ENCODE measurements around the gene PTPRR. TPM values are rescaled to one million over a fixed set of nuclear protein-coding genes. Genes with fewer than 3 reads are reported as not detected.

The PTPRR gene
- total and polyA plus RNA-seq, 2 of the 13 experiments (the other 11 are each of a cell fraction or from before 2014, with no cell fraction given) = not detected

- no peaks in the 10 kb centered on the region for H4K20me1 ChIP-seq (ENCODE audit: insufficient read depth, low read length)
- ChIA-PET CTCF (ENCODE audit: low intra/inter-chr PET ratio, low total read pairs) (interaction anchor here (1.5 to 2.3 kb wide), 2 partner anchors 129 to 140 kb away, joined by 10 to 18 read pairs; no protein-coding TSS in a partner anchor), POLR2A (no interaction called here)
- H3K36me3 ChIP-seq (replicated peaks in 1 of 2; ENCODE audit: control insufficient read depth in 1 of 2, insufficient read depth in 2 of 2, low read length in 2 of 2) = no peaks in the 10 kb centered on the region
- H3K27me3 ChIP-seq (ENCODE audit: control insufficient read depth in 1 of 2, insufficient read depth in 2 of 2, low read length in 2 of 2) = no peaks in the 10 kb centered on the region
- intact Hi-C loops (cut with micrococcal nuclease; ENCODE audit: unreplicated experiment) (loop anchor here (1.0 kb wide), 2 partner anchors 130 to 140 kb away; no protein-coding TSS in a partner anchor), in situ Hi-C loops (cut with HindIII; ENCODE audit: extremely low pct_ligation_motif_present, low pct_unique_long_range_greater_than_20kb) (loop anchor here (5.0 kb wide), 1 partner anchor 127 kb away; no protein-coding TSS in a partner anchor)
- peak; percentile 84 for FAIRE-seq
- ATAC-seq = peak; percentile 94
- H2AFZ ChIP-seq (ENCODE audit: low read length) = no peak overlapping the region
- H3K27ac ChIP-seq (ENCODE audit: extremely low read length, insufficient read depth, low read length) = no peak overlapping the region
- no TSS peak for BruUV-seq (replicated peaks)
- 30% methylated on average over 6 of the region's 6 CpGs for WGBS (ENCODE audit: low lambda C conversion rate)
- H3K4me1 ChIP-seq (ENCODE audit: insufficient read depth, low read length) = no peaks in the 10 kb centered on the region
- no peak overlapping the region for H3K4me3 ChIP-seq (replicated peaks in 1 of 3; ENCODE audit: insufficient read depth in 1 of 3, low read depth in 2 of 3, low read length in 3 of 3)
- DNase-seq (ENCODE audit: low spot score) = peak; percentile 49
- H3K9ac ChIP-seq (ENCODE audit: insufficient read depth, low read depth, low read length) = no peak overlapping the region
- TF ChIP-seq STAG1 (CRISPR knock-in tag; IDR thresholded peaks at IDR 0.05) = peak; percentile 80
- TF ChIP-seq MED8 (CRISPR knock-in tag; IDR thresholded peaks at IDR 0.05; ENCODE audit: insufficient replicate concordance) = no peak
- TF ChIP-seq SMC3 (IDR thresholded peaks at IDR 0.05; ENCODE audit: low read length) = peak; percentile 76
- no peak for TF ChIP-seq POLR2AphosphoS5 (IDR thresholded peaks at IDR 0.05; ENCODE audit: low read depth, low read length)
- TF ChIP-seq MIXL1 (CRISPR knock-in tag; IDR thresholded peaks at IDR 0.05) = peak; percentile 15; the same call in 1 of the 2 replicates
- TF ChIP-seq REL (CRISPR knock-in tag; conservative IDR thresholded peaks at IDR 0.05) = no peak
- peak; percentile 84 for TF ChIP-seq CTCF (CRISPR knock-in tag; IDR thresholded peaks at IDR 0.05)
- peak; percentile 55; the same call in 1 of the 2 replicates for TF ChIP-seq RAD21 (CRISPR knock-in tag; IDR thresholded peaks at IDR 0.05)
- TF ChIP-seq ZNF644 (CRISPR knock-in tag; IDR thresholded peaks at IDR 0.05; ENCODE audit: low read depth) = peak; percentile 65; the same call in 1 of the 2 replicates
- no peak for TF ChIP-seq ZNF18 (CRISPR knock-in tag; IDR thresholded peaks at IDR 0.05; ENCODE audit: insufficient replicate concordance)
- no peaks in the 10 kb centered on the region for H3K79me2 ChIP-seq (ENCODE audit: insufficient read depth, low read length)
- no peak overlapping the region for H3K4me2 ChIP-seq (ENCODE audit: low read depth, low read length)
- no peaks in the 10 kb centered on the region for H3K9me3 ChIP-seq (ENCODE audit: low read length)
Observed at GRCh38 chr12:70590051-70590450, 330.5 kb downstream of the PTPRR start.

Small RNA genes within 50 kb of the gene (small RNA-seq; reads per million reads assigned to genes)
- gene RF00019 (ENCODE audit: insufficient read depth in 2 of 3, insufficient read length in 3 of 3, low read depth in 2 of 3, low replicate concordance in 1 of 3) = 0 reads per million in 3 experiments

Other genes starting within 250 kb of the PTPRR start
- 3.2 and 3.9 TPM in 2 replicates for gene TSPAN8, start 237.3 kb upstream of the PTPRR start, total RNA-seq (2016; rRNA removed; fragmentation: Illumina TruSeq; extraction: Trizol)
- 2.0 and 3.4 TPM in 2 replicates for gene TSPAN8, start 237.3 kb upstream of the PTPRR start, polyA plus RNA-seq (2011; rRNA removed)

Measured in HepG2 (cell line).